K562 (cell line): ENCODE results near the gene ZMYND8. TPM values are rescaled to one million over a fixed set of nuclear protein-coding genes. Genes with fewer than 3 reads are reported as not detected.
A peak's percentile ranks its signal among the peaks of the same experiment; 100 is the strongest.

ENCODE experiments used
- ATAC-seq: fragments of 200-7000 bp; cut with Tn5 transposase; 3 replicates; pipeline ENCODE4 v1.9.1; 2020; ENCODE audit warnings: moderate library complexity
- BruUV-seq: library from RNA; stranded (reverse); fragments of 400-500 nt; replicated peaks from 2 replicates; lab custom pipeline; 2021; lab: Mats Ljungman, UMichigan
- CTCF ChIA-PET: fragments of 300-600 bp; formaldehyde crosslinking; extraction: SDS; loops from one replicate; lab custom pipeline; 2021; ENCODE audit warnings: low intra/inter-chr PET ratio; lab: Yijun Ruan, JAX
- POLR2A ChIA-PET: fragments of 300-600, 350-650 bp; sonication (Branson Sonifier 250); formaldehyde crosslinking; extraction: SDS; loops from one replicate; lab custom pipeline; 2021; ENCODE audit warnings: antibody characterized with exemption, inconsistent platforms; lab: Yijun Ruan, JAX
- DNase-seq, 4 experiments: peaks; one replicate each; pipeline versions ENCODE4 v3.0.0 to v3.0.0-alpha.2; 2011 to 2018; ENCODE audit warnings: low spot score in 3 of 4, mixed read lengths in 3 of 4; ENCODE audit errors: extremely low read depth in 1 of 4
- FAIRE-seq: peaks from 2 replicates; lab custom pipeline; 2011; peaks lifted over from hg19 to GRCh38; lab: Jason Lieb, UNC
- H2AFZ ChIP-seq: 2 replicates; pipeline ENCODE4 v1.6.0; 2011; ENCODE audit warnings: low read depth, low read length, control low read depth, inconsistent platforms
- H3K27ac ChIP-seq: fragments of 200-600 bp; 3 replicates; pipeline ENCODE4 v1.8.0; 2011; ENCODE audit warnings: low read depth, mild to moderate bottlenecking, control low read depth, inconsistent platforms, low read length, moderate library complexity, mixed read lengths; ENCODE audit errors: extremely low read depth
- H3K27me3 ChIP-seq, 2 experiments: fragments of 300-600 bp in 1 of 2; 2 replicates in 1 of 2; 3 replicates in 1 of 2; pipeline versions ENCODE4 v1.6.0 to v1.8.0; 2011; ENCODE audit warnings: inconsistent platforms in 2 of 2, low read length in 2 of 2, mild to moderate bottlenecking in 1 of 2, mixed read lengths in 1 of 2, moderate library complexity in 1 of 2; ENCODE audit not compliant: control insufficient read depth in 2 of 2, insufficient read depth in 2 of 2
- H3K36me3 ChIP-seq: fragments of 300-600 bp; 3 replicates; pipeline ENCODE4 v1.8.0; 2011; ENCODE audit warnings: mild to moderate bottlenecking, low read length, inconsistent platforms; ENCODE audit not compliant: control insufficient read depth, insufficient read depth
- H3K4me1 ChIP-seq, 2 experiments: fragments of 200-600 bp in 1 of 2; replicated peaks in 1 of 2; 2 replicates in 1 of 2; 3 replicates in 1 of 2; pipeline versions ENCODE4 v1.5.1 to v1.8.0; 2011; ENCODE audit warnings: inconsistent platforms in 2 of 2, low read length in 2 of 2, mild to moderate bottlenecking in 1 of 2, mixed read lengths in 1 of 2, moderate library complexity in 1 of 2; ENCODE audit not compliant: control insufficient read depth in 2 of 2, insufficient read depth in 2 of 2
- H3K4me2 ChIP-seq: 2 replicates; pipeline ENCODE4 v1.6.1; 2011; ENCODE audit warnings: low read length, control low read depth, inconsistent platforms, mixed read lengths; ENCODE audit not compliant: insufficient read depth
- H3K4me3 ChIP-seq: fragments of 200-600 bp; sonication (generic), shearing (Covaris generic); 2 replicates; pipeline ENCODE4 v1.5.1; 2016; ENCODE audit warnings: control low read depth, inconsistent platforms
- H3K79me2 ChIP-seq: fragments of 200-600 bp; 3 replicates; pipeline ENCODE4 v1.8.0; 2011; ENCODE audit warnings: low read length, inconsistent platforms; ENCODE audit not compliant: control insufficient read depth, insufficient read depth
- H3K9ac ChIP-seq, 2 experiments: 2 replicates each; pipeline versions ENCODE4 v1.6.0 to v1.6.1; 2011; ENCODE audit warnings: low read depth in 2 of 2, low read length in 2 of 2, control low read depth in 1 of 2, inconsistent platforms in 1 of 2, mild to moderate bottlenecking in 1 of 2, mixed read lengths in 1 of 2; ENCODE audit not compliant: insufficient read depth in 1 of 2
- H3K9me1 ChIP-seq: one replicate; pipeline ENCODE4 v1.6.0; 2011; ENCODE audit warnings: inconsistent platforms, mild to moderate bottlenecking, low read length, moderate library complexity; ENCODE audit not compliant: control insufficient read depth, insufficient read depth
- H3K9me3 ChIP-seq: replicated peaks from 2 replicates; pipeline ENCODE4 v1.5.1; 2011; ENCODE audit warnings: low read depth, low read length, inconsistent platforms; ENCODE audit not compliant: control insufficient read depth, insufficient read depth
- H4K20me1 ChIP-seq: replicated peaks from 2 replicates; pipeline ENCODE4 v1.6.1; 2011; ENCODE audit warnings: low read length, inconsistent platforms, mixed read lengths; ENCODE audit not compliant: control insufficient read depth, insufficient read depth
- BACH1 ChIP-seq: fragments of 200-800 bp; sonication (Bioruptor generic); IDR thresholded peaks from 2 replicates; pipeline ENCODE4 v1.6.1; 2016; ENCODE audit warnings: missing genetic modification characterization, missing compliant biosample characterization
- POLR2A ChIP-seq: fragments of 450-650 bp; conservative IDR thresholded peaks from 2 replicates; pipeline ENCODE4 v1.6.1; 2016
- RBM22 ChIP-seq: fragments of 200-400 bp; formaldehyde crosslinking; IDR thresholded peaks from 2 replicates; pipeline ENCODE4 v1.6.1; 2018; ENCODE audit warnings: low read length, low read depth; ENCODE audit not compliant: poor library complexity, severe bottlenecking
- SUPT5H ChIP-seq: fragments of 450-650 bp; IDR thresholded peaks from 2 replicates; pipeline ENCODE4 v1.6.1; 2016
- TAF1 ChIP-seq: IDR thresholded peaks from 2 replicates; pipeline ENCODE4 v1.6.1; 2011; ENCODE audit warnings: mild to moderate bottlenecking, low read length, moderate library complexity; ENCODE audit not compliant: insufficient read depth, control insufficient read depth, severe bottlenecking; ENCODE audit errors: extremely low read depth
- ZFX ChIP-seq: sonication (generic); formaldehyde crosslinking; IDR thresholded peaks from 2 replicates; pipeline ENCODE4 v1.8.0; 2022; ENCODE audit warnings: mild to moderate bottlenecking, missing genetic modification reagents, moderate library complexity
- ZNF217 ChIP-seq: sonication (generic); formaldehyde crosslinking; IDR thresholded peaks from 2 replicates; pipeline ENCODE4 v1.8.0; 2022; ENCODE audit warnings: mild to moderate bottlenecking, missing genetic modification reagents
- WGBS: fragments of 100-300 bp; shearing (Covaris generic); methylation state at CpG from one replicate; pipeline ENCODE4 v1.1.6; 2016; ENCODE audit warnings: low coverage, mixed read lengths; ENCODE audit not compliant: insufficient coverage; ENCODE audit errors: missing lambda C conversion rate; 5-methylcytosine and 5-hydroxymethylcytosine counted together
- in situ Hi-C: fragments of 300-500 bp; cut with MboI; formaldehyde crosslinking; loops from 4 replicates; pipeline ENCODE4 v1.15.0; 2018; ENCODE audit warnings: inconsistent platforms, mixed read lengths
- intact Hi-C: fragments of 100-400 bp; cut with micrococcal nuclease; formaldehyde crosslinking; loops from 2 replicates; pipeline ENCODE4 v1.14.2; 2022
- polyA plus RNA-seq, 8 experiments: library from polyadenylated mRNA; depleted of rRNA in 4 of 8; stranded (reverse) in 5 of 8; unstranded in 3 of 8; fragments of >200 nt; fragmentation: Nextera tagmentation in 2 of 8; fragmentation: Illumina TruSeq in 1 of 8; extraction: Ambion mirVana in 2 of 8; extraction: Trizol in 1 of 8; gene quantifications; 2 replicates each; pipeline versions ENCODE4 v1.2.1 to v1.2.3, GENCODE V29; 2011 to 2014; ENCODE audit warnings: inconsistent platforms in 1 of 8, missing spikeins in 1 of 8
- total RNA-seq, 7 experiments: library from RNA; depleted of rRNA in 6 of 7; stranded (reverse); fragments of >200 nt in 6 of 7; fragmentation: Illumina TruSeq in 2 of 7; extraction: Trizol in 2 of 7; gene quantifications; 2 replicates each; pipeline versions ENCODE4 v1.2.1 to v1.2.3, GENCODE V29; 2011 to 2021; ENCODE audit warnings: low replicate concordance in 1 of 7
- TF ChIP-seq, protein P1 (sequence below), 3 experiments: fragments of 200-800 bp in 1 of 3; fragments of 250-450 bp in 1 of 3; fragments of 450-650 bp in 1 of 3; sonication (Bioruptor Pico) in 1 of 3; sonication (Bioruptor generic) in 1 of 3; formaldehyde crosslinking in 1 of 3; IDR thresholded peaks; 2 replicates each; pipeline versions ENCODE4 v1.6.1 to v1.8.0; 2016 to 2022; ENCODE audit warnings: mild to moderate bottlenecking in 2 of 3, missing genetic modification characterization in 2 of 3, missing compliant biosample characterization in 1 of 3, moderate library complexity in 1 of 3

Gene ZMYND8
- total and polyA plus RNA-seq, 9 of the 15 experiments (the other 6 are each of a cell fraction or from before 2014, with no cell fraction given): 31.8 to 148 (median 71.9) TPM

GRCh38 chr20:47265984-47266383 lies 90.5 kb downstream of the ZMYND8 start:
- BruUV-seq: no TSS peak
- DNase-seq (no peak), ATAC-seq (no peak), FAIRE-seq (no peak)
- POLR2A ChIA-PET: interaction anchor here (0.5 kb wide), 1 partner anchor 15 kb away, joined by 3 read pairs; no protein-coding TSS in a partner anchor
- TF ChIP-seq RBM22 (peak; percentile 26), POLR2A (peak; percentile 43; the same call in 1 of the 2 replicates), TAF1 (no peak)
- H3K27ac ChIP-seq: no peak overlapping the region
- H3K36me3 ChIP-seq: peaks cover 92% of the 10 kb centered on the region
- H3K4me1 ChIP-seq: no peaks in the 10 kb centered on the region
- intact Hi-C loops (no loop called here), in situ Hi-C loops (no loop called here)
- no peaks in the 10 kb centered on the region for H3K9me1 ChIP-seq
- no peaks in the 10 kb centered on the region for H3K27me3 ChIP-seq
- peaks cover 44% of the 10 kb centered on the region for H4K20me1 ChIP-seq
- no peaks in the 10 kb centered on the region for H3K9me3 ChIP-seq
- WGBS: 97% methylated on average over 4 of the region's 5 CpGs
- no peak overlapping the region for H3K9ac ChIP-seq
- CTCF ChIA-PET: no interaction called here
- H3K4me3 ChIP-seq: no peak overlapping the region
- peaks cover 93% of the 10 kb centered on the region for H3K79me2 ChIP-seq
- H2AFZ ChIP-seq: no peak overlapping the region
- no peak overlapping the region for H3K4me2 ChIP-seq

- no peaks in the 10 kb centered on the region for H3K9me1 ChIP-seq
- H4K20me1 ChIP-seq: peaks cover 47% of the 10 kb centered on the region
- H3K36me3 ChIP-seq: peaks cover 94% of the 10 kb centered on the region
- FAIRE-seq: no peak
- H3K9ac ChIP-seq: no peak overlapping the region
- H2AFZ ChIP-seq: no peak overlapping the region
- TF ChIP-seq, protein P1, sequence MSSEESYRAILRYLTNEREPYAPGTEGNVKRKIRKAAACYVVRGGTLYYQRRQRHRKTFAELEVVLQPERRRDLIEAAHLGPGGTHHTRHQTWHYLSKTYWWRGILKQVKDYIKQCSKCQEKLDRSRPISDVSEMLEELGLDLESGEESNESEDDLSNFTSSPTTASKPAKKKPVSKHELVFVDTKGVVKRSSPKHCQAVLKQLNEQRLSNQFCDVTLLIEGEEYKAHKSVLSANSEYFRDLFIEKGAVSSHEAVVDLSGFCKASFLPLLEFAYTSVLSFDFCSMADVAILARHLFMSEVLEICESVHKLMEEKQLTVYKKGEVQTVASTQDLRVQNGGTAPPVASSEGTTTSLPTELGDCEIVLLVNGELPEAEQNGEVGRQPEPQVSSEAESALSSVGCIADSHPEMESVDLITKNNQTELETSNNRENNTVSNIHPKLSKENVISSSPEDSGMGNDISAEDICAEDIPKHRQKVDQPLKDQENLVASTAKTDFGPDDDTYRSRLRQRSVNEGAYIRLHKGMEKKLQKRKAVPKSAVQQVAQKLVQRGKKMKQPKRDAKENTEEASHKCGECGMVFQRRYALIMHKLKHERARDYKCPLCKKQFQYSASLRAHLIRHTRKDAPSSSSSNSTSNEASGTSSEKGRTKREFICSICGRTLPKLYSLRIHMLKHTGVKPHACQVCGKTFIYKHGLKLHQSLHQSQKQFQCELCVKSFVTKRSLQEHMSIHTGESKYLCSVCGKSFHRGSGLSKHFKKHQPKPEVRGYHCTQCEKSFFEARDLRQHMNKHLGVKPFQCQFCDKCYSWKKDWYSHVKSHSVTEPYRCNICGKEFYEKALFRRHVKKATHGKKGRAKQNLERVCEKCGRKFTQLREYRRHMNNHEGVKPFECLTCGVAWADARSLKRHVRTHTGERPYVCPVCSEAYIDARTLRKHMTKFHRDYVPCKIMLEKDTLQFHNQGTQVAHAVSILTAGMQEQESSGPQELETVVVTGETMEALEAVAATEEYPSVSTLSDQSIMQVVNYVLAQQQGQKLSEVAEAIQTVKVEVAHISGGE (CRISPR knock-in tag; IDR thresholded peaks at IDR 0.05): peak in 1 of 3 experiments; percentile 91; a peak in 2 of 6 replicates
- TF ChIP-seq SUPT5H: peak; percentile 22
- TF ChIP-seq ZNF217 (CRISPR knock-in tag): no peak
- no peak for TF ChIP-seq ZFX
- 0 out of 2 replicates have a peak, but pooled peaks have one; percentile 27 for TF ChIP-seq BACH1
- H3K4me3 ChIP-seq: no peak overlapping the region
- no peaks in the 10 kb centered on the region for H3K27me3 ChIP-seq
- no peak overlapping the region for H3K4me2 ChIP-seq
- POLR2A ChIA-PET: no interaction called here
- no TSS peak for BruUV-seq
- ATAC-seq: no peak
- DNase-seq: no peak
- peaks cover 93% of the 10 kb centered on the region for H3K79me2 ChIP-seq
- H3K27ac ChIP-seq: no peak overlapping the region
- intact Hi-C loops: no loop called here
- CTCF ChIA-PET: interaction anchor here (0.6 kb wide), 1 partner anchor 12 kb away, joined by 4 read pairs; no protein-coding TSS in a partner anchor
- in situ Hi-C loops: no loop called here
- H3K9me3 ChIP-seq: no peaks in the 10 kb centered on the region
- no peaks in the 10 kb centered on the region for H3K4me1 ChIP-seq
- WGBS: 89% methylated on average over 6 of the region's 6 CpGs
Observed at GRCh38 chr20:47265214-47265613, 91.3 kb downstream of the ZMYND8 start.
